NCI-H748 (cell line): ENCODE data around the gene GATAD2B.

Experiments
- DNase-seq: peaks from one replicate; lab custom pipeline; 2025; ENCODE audit not compliant: unreplicated experiment; lab: John Stamatoyannopoulos, UW

GATAD2B gene

GRCh38 chr1:153764310-153764709, 158.5 kb downstream of the GATAD2B start:
- no peak for DNase-seq

DNA sequence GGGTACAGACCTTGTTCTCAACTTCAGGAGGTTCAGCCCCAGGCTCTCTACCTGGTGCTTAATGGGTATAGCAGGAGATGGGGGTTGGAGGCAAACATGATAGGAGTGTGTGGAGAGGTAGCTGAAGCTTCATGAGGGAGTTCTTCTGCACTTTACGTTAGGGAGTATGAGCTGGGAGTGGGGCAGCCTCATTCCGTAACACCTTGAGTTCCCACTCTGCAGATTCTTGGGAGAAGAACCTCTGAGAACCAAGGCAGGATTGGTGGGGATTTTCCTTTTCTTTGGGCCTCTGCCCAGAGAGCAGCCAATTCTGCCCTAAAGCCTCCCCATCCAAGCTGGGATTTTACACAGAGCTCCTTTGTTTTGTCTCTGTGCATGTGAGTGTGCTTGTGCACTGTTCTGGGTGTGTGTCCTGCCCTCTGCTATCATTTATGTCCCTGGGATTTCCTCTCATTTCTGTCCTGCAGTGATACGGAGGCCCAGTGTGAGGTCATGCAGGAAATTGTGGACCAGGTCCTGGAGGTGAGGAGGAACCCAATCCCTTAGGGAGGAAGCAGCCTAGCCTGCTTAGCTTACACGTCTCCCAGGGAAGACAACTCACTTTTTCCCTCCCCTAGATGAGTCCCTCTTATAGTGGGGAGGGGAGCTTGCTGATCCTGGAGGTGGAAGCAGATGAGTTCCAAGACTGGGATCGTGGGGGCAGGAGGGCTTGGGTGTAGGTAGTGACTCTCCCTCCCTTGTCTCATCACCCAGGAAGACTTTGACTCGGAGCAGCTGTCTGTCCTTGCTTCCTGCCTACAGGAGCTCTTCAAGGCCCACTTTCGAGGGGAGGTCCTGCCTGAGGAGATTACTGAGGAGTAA, 159.2 kb downstream of the GATAD2B start:
- no peak for DNase-seq

DNA sequence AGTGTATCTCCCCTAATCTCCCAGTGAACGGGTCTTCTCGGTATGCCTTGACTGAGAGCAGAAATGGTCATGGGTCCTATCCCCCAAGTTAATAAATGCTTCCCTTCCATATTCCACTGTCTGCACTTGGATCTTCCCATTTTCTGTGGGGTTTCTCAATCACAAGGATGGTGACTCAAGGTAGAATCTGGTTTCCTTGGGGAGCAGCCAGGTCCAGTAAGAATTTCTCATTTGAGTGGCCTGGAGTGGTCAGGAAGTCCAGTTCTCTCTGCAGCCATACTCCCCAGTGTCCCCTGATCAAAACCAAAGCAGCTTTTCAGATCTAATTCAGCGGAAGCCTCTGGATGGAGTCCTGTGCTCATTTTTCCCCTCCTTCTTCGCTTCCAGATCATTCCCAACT, 162.3 kb downstream of the GATAD2B start:
- no peak for DNase-seq
